ENCODE results near the gene WNT9A. TPM values are rescaled to one million over a fixed set of nuclear protein-coding genes. Genes with fewer than 3 reads are reported as not detected.

WNT9A gene
- polyA plus RNA-seq, 1 of the 3 experiments (the other 2 are of a cell fraction): 0.31 TPM

GRCh38 chr1:227904541-227905335 is 43.0 kb downstream of the WNT9A start:
- Histone ChIP-seq H3K36me3 (replicated peaks in 1 of 2; ENCODE audit: control insufficient read depth in 1 of 2, insufficient read depth in 2 of 2, low read length in 1 of 2) (no peaks in the 10 kb centered on the region), H3K4me3 (ENCODE audit: low read depth in 2 of 2, low read length in 1 of 2) (no peak overlapping the region), H3K27me3 (ENCODE audit: insufficient read depth) (no peaks in the 10 kb centered on the region), H3F3A (replicated peaks; ENCODE audit: insufficient read depth) (no peaks in the 10 kb centered on the region), H3K4me1 (ENCODE audit: control insufficient read depth in 1 of 2, insufficient read depth in 2 of 2, low read depth in 1 of 2, low read length in 1 of 2) (no peaks in the 10 kb centered on the region), H3K9me3 (no peaks in the 10 kb centered on the region), H4K20me1 (ENCODE audit: insufficient read depth) (no peaks in the 10 kb centered on the region), H3K27ac (ENCODE audit: low read depth in 2 of 2, low read length in 1 of 2) (no peak overlapping the region), H3K4me2 (no peak overlapping the region), H3K9ac (no peak overlapping the region), H3K79me2 (ENCODE audit: insufficient read depth) (no peaks in the 10 kb centered on the region), H2AFZ (ENCODE audit: low read depth) (no peak overlapping the region), H3K9me2 (no peaks in the 10 kb centered on the region)
- no peak for DNase-seq
- CTCF ChIA-PET: interaction anchor here (0.6 to 1.1 kb wide), 3 partner anchors 35 to 141 kb away, joined by 3 to 4 read pairs (median 4); no protein-coding TSS in a partner anchor
- POLR2A ChIA-PET: no interaction called here
- 71% methylated on average over 3 of the region's 14 CpGs for WGBS (ENCODE audit: low lambda C conversion rate)
- no peak for TF ChIP-seq RFX5 (IDR thresholded peaks at IDR 0.05; ENCODE audit: low read length)
- TF ChIP-seq TEAD4 (IDR thresholded peaks at IDR 0.05; ENCODE audit: borderline replicate concordance, insufficient read depth): no peak
- TF ChIP-seq GATA2 (CRISPR knock-in tag; IDR thresholded peaks at IDR 0.05): no peak
- no peak for TF ChIP-seq SMC3 (IDR thresholded peaks at IDR 0.05; ENCODE audit: low read depth, low read length)
- TF ChIP-seq FOXM1 (IDR thresholded peaks at IDR 0.05; ENCODE audit: low read depth): no peak
- no peak for TF ChIP-seq RAD21 (IDR thresholded peaks at IDR 0.05; ENCODE audit: low read length)
- no peak for TF ChIP-seq MEF2A (IDR thresholded peaks at IDR 0.05; ENCODE audit: borderline replicate concordance, low read depth)
- TF ChIP-seq EP300 (IDR thresholded peaks at IDR 0.05; ENCODE audit: borderline replicate concordance in 1 of 2, low read depth in 1 of 2, low read length in 1 of 2): no peak
- no peak for TF ChIP-seq FOXJ3 (CRISPR knock-in tag; IDR thresholded peaks at IDR 0.05)
- TF ChIP-seq TAF1 (IDR thresholded peaks at IDR 0.05; ENCODE audit: borderline replicate concordance, low read depth, low read length): no peak
- no peak for TF ChIP-seq IRF3 (IDR thresholded peaks at IDR 0.05; ENCODE audit: low read depth, low read length)
- TF ChIP-seq MXI1 (IDR thresholded peaks at IDR 0.05; ENCODE audit: low read depth, low read length): no peak

- H3K4me3 ChIP-seq (ENCODE audit: low read depth in 2 of 2, low read length in 1 of 2): no peak overlapping the region
- DNase-seq: no peak
- no peaks in the 10 kb centered on the region for H3K27me3 ChIP-seq (ENCODE audit: insufficient read depth)
- no peaks in the 10 kb centered on the region for H3K9me3 ChIP-seq
- CTCF ChIA-PET: interaction anchor here (0.6 kb wide), 2 partner anchors 36 to 140 kb away, joined by 3 to 4 read pairs; no protein-coding TSS in a partner anchor
- H3K79me2 ChIP-seq (ENCODE audit: insufficient read depth): no peaks in the 10 kb centered on the region
- H3K36me3 ChIP-seq (replicated peaks in 1 of 2; ENCODE audit: control insufficient read depth in 1 of 2, insufficient read depth in 2 of 2, low read length in 1 of 2): no peaks in the 10 kb centered on the region
- H3K4me1 ChIP-seq (ENCODE audit: control insufficient read depth in 1 of 2, insufficient read depth in 2 of 2, low read depth in 1 of 2, low read length in 1 of 2): no peaks in the 10 kb centered on the region
- H3K27ac ChIP-seq (ENCODE audit: low read depth in 2 of 2, low read length in 1 of 2): no peak overlapping the region
- POLR2A ChIA-PET: no interaction called here
- H3K9me2 ChIP-seq: no peaks in the 10 kb centered on the region
- H3K4me2 ChIP-seq: no peak overlapping the region
- no peaks in the 10 kb centered on the region for H4K20me1 ChIP-seq (ENCODE audit: insufficient read depth)
- no peak overlapping the region for H2AFZ ChIP-seq (ENCODE audit: low read depth)
- H3F3A ChIP-seq (replicated peaks; ENCODE audit: insufficient read depth): no peaks in the 10 kb centered on the region
- WGBS (ENCODE audit: low lambda C conversion rate): 59% methylated on average over 5 of the region's 22 CpGs
- H3K9ac ChIP-seq: no peak overlapping the region
- no peak for TF ChIP-seq IRF3 (IDR thresholded peaks at IDR 0.05; ENCODE audit: low read depth, low read length)
- TF ChIP-seq MEF2A (IDR thresholded peaks at IDR 0.05; ENCODE audit: borderline replicate concordance, low read depth): no peak
- no peak for TF ChIP-seq RFX5 (IDR thresholded peaks at IDR 0.05; ENCODE audit: low read length)
- no peak for TF ChIP-seq NFIC (IDR thresholded peaks at IDR 0.05; ENCODE audit: borderline replicate concordance)
- no peak for TF ChIP-seq TAF1 (IDR thresholded peaks at IDR 0.05; ENCODE audit: borderline replicate concordance, low read depth, low read length)
- TF ChIP-seq JUND (IDR thresholded peaks at IDR 0.05): no peak
- TF ChIP-seq FOSL2 (IDR thresholded peaks at IDR 0.05; ENCODE audit: borderline replicate concordance, low read depth): no peak
- TF ChIP-seq CHD2 (IDR thresholded peaks at IDR 0.05; ENCODE audit: low read length, partially characterized antibody): no peak
- no peak for TF ChIP-seq ELF1 (IDR thresholded peaks at IDR 0.05)
- TF ChIP-seq SMC3 (IDR thresholded peaks at IDR 0.05; ENCODE audit: low read depth, low read length): no peak
- TF ChIP-seq NRF1 (IDR thresholded peaks at IDR 0.05; ENCODE audit: low read depth, low read length): no peak
- TF ChIP-seq GABPA (IDR thresholded peaks at IDR 0.05; ENCODE audit: low read depth): no peak
- TF ChIP-seq RXRA (IDR thresholded peaks at IDR 0.05; ENCODE audit: borderline replicate concordance, low read depth): no peak
- no peak for TF ChIP-seq USF2 (IDR thresholded peaks at IDR 0.05; ENCODE audit: borderline replicate concordance, low read depth, low read length)
- no peak for TF ChIP-seq FOXJ3 (CRISPR knock-in tag; IDR thresholded peaks at IDR 0.05)
Measured at GRCh38 chr1:227903614-227904501, 43.9 kb downstream of the WNT9A start.

All from SK-N-SH (cell line).